K562 (cell line): ENCODE results near the gene IFRD1. TPM values are rescaled to one million over a fixed set of nuclear protein-coding genes. Genes with fewer than 3 reads are reported as not detected.

Source experiments
- COPS2 ChIP-seq: fragments of 450-650 bp; conservative IDR thresholded peaks from 2 replicates; pipeline ENCODE4 v1.6.1; 2016; ENCODE audit warnings: mild to moderate bottlenecking, moderate library complexity
- ELF4 ChIP-seq: fragments of 450-650 bp; formaldehyde crosslinking; IDR thresholded peaks from 2 replicates; pipeline ENCODE4 v1.4.0; 2022; ENCODE audit warnings: missing genetic modification characterization
- HBP1 ChIP-seq: fragments of 450-650 bp; formaldehyde crosslinking; IDR thresholded peaks from 2 replicates; pipeline ENCODE4 v1.4.0; 2022; ENCODE audit warnings: missing genetic modification characterization
- HDAC6 ChIP-seq: IDR thresholded peaks from 2 replicates; pipeline ENCODE4 v1.6.1; 2012; ENCODE audit warnings: low read depth, mild to moderate bottlenecking, control low read depth, inconsistent platforms, low read length, moderate library complexity
- ID3 ChIP-seq, 2 experiments: fragments of 250-450 bp in 1 of 2; fragments of 450-650 bp in 1 of 2; sonication (Bioruptor Pico) in 1 of 2; IDR thresholded peaks; 2 replicates each; pipeline versions ENCODE4 v1.6.1 to v1.8.0; 2016 to 2021; ENCODE audit warnings: mild to moderate bottlenecking in 2 of 2, moderate library complexity in 2 of 2, missing compliant biosample characterization in 1 of 2, missing genetic modification characterization in 1 of 2
- IFI16 ChIP-seq: fragments of 250-450 bp; sonication (Bioruptor Pico); IDR thresholded peaks from 2 replicates; pipeline ENCODE4 v2.1.2; 2022; ENCODE audit warnings: mild to moderate bottlenecking, inconsistent platforms
- LCOR ChIP-seq: sonication (generic); formaldehyde crosslinking; IDR thresholded peaks from 2 replicates; pipeline ENCODE4 v1.8.0; 2022; ENCODE audit warnings: mild to moderate bottlenecking, missing genetic modification reagents
- MCM7 ChIP-seq, 2 experiments: fragments of 450-650 bp; IDR thresholded peaks; 2 replicates each; pipeline ENCODE4 v1.6.1; 2016 to 2018
- MECOM ChIP-seq: fragments of 250-450 bp; sonication (Bioruptor Pico); IDR thresholded peaks from 2 replicates; pipeline ENCODE4 v1.8.0; 2022; ENCODE audit warnings: inconsistent platforms
- MNT ChIP-seq, 2 experiments: fragments of 450-650 bp; conservative IDR thresholded peaks; 2 replicates each; pipeline ENCODE4 v1.6.1; 2017; ENCODE audit warnings: mild to moderate bottlenecking in 2 of 2, moderate library complexity in 2 of 2
- PHF21A ChIP-seq: fragments of 450-650 bp; IDR thresholded peaks from 2 replicates; pipeline ENCODE4 v1.6.1; 2017; ENCODE audit warnings: low read depth, borderline replicate concordance
- RBM34 ChIP-seq: fragments of 200-400 bp; formaldehyde crosslinking; IDR thresholded peaks from 2 replicates; pipeline ENCODE4 v1.6.1; 2018; ENCODE audit warnings: low read length, borderline replicate concordance; ENCODE audit not compliant: insufficient read depth
- RFX7 ChIP-seq: fragments of 250-450 bp; sonication (Bioruptor Pico); IDR thresholded peaks from 2 replicates; pipeline ENCODE4 v1.5.1; 2021; ENCODE audit warnings: mild to moderate bottlenecking
- RUNX1 ChIP-seq: sonication (generic); IDR thresholded peaks from 2 replicates; pipeline ENCODE4 v1.6.1; 2016; ENCODE audit warnings: antibody characterized with exemption, low read depth
- SIX5 ChIP-seq, 2 experiments: IDR thresholded peaks; 2 replicates each; pipeline ENCODE4 v1.6.1; 2011; ENCODE audit warnings: low read length in 2 of 2, borderline replicate concordance in 1 of 2, low read depth in 1 of 2, mild to moderate bottlenecking in 1 of 2, moderate library complexity in 1 of 2; ENCODE audit not compliant: insufficient read depth in 1 of 2
- YBX1 ChIP-seq: fragments of 450-650 bp; IDR thresholded peaks from 2 replicates; pipeline ENCODE4 v1.7.1; 2016; ENCODE audit warnings: mild to moderate bottlenecking
- ZBTB2 ChIP-seq: fragments of 450-650 bp; IDR thresholded peaks from 2 replicates; pipeline ENCODE4 v1.6.1; 2016; ENCODE audit warnings: antibody characterized with exemption
- ZNF146 ChIP-seq: IDR thresholded peaks from one replicate; pipeline ENCODE4 v1.6.1; 2018; ENCODE audit warnings: missing compliant biosample characterization; ENCODE audit not compliant: unreplicated experiment
- ZNF239 ChIP-seq: fragments of 250-450 bp; sonication (Bioruptor Pico); IDR thresholded peaks from 2 replicates; pipeline ENCODE4 v1.4.0; 2020; ENCODE audit warnings: mild to moderate bottlenecking
- ZNF253 ChIP-seq: fragments of 250-450 bp; sonication (Bioruptor Pico); conservative IDR thresholded peaks from 2 replicates; pipeline ENCODE4 v1.6.1; 2021; ENCODE audit warnings: mild to moderate bottlenecking
- ZNF449 ChIP-seq: fragments of 250-450 bp; sonication (Bioruptor Pico); IDR thresholded peaks from 2 replicates; pipeline ENCODE4 v1.8.0; 2022; ENCODE audit warnings: moderate library complexity, mild to moderate bottlenecking, inconsistent platforms
- ZZZ3 ChIP-seq: fragments of 450-650 bp; IDR thresholded peaks from 2 replicates; pipeline ENCODE4 v1.6.1; 2016; ENCODE audit warnings: antibody characterized with exemption, mild to moderate bottlenecking, moderate library complexity
- polyA plus RNA-seq, 8 experiments: library from polyadenylated mRNA; depleted of rRNA in 4 of 8; stranded (reverse) in 5 of 8; unstranded in 3 of 8; fragments of >200 nt; fragmentation: Nextera tagmentation in 2 of 8; fragmentation: Illumina TruSeq in 1 of 8; extraction: Ambion mirVana in 2 of 8; extraction: Trizol in 1 of 8; gene quantifications; 2 replicates each; pipeline versions ENCODE4 v1.2.1 to v1.2.3, GENCODE V29; 2011 to 2014; ENCODE audit warnings: inconsistent platforms in 1 of 8, missing spikeins in 1 of 8
- total RNA-seq, 7 experiments: library from RNA; depleted of rRNA in 6 of 7; stranded (reverse); fragments of >200 nt in 6 of 7; fragmentation: Illumina TruSeq in 2 of 7; extraction: Trizol in 2 of 7; gene quantifications; 2 replicates each; pipeline versions ENCODE4 v1.2.1 to v1.2.3, GENCODE V29; 2011 to 2021; ENCODE audit warnings: low replicate concordance in 1 of 7

IFRD1 gene
- total and polyA plus RNA-seq, 9 of the 15 experiments (the other 6 are each of a cell fraction or from before 2014, with no cell fraction given), result 27.6 to 81.8 (median 68.1) TPM

- TF ChIP-seq ZBTB2 (peak; percentile 86), RBM34 (no peak), MCM7 (IDR thresholded peaks at IDR 0.05) (no peak), ZNF146 (CRISPR knock-in tag) (peak; percentile 8), ZNF449 (no peak), ID3 (CRISPR knock-in tag; IDR thresholded peaks at IDR 0.05) (no peak), ID3 (tag; IDR thresholded peaks at IDR 0.05) (peak; percentile 46; the same call in 1 of the 2 replicates), ZZZ3 (peak; percentile 81), PHF21A (no peak), LCOR (peak; percentile 70; the same call in 1 of the 2 replicates), IFI16 (no peak), SIX5 (IDR thresholded peaks at IDR 0.05; ENCODE audit: borderline replicate concordance in 1 of 2, insufficient read depth in 1 of 2, low read depth in 1 of 2, low read length in 2 of 2) (peak; percentile 96 to 97), ELF4 (no peak), COPS2 (no peak), RFX7 (no peak), HBP1 (CRISPR knock-in tag) (0 out of 2 replicates have a peak, but pooled peaks have one; percentile 26), YBX1 (no peak), MNT (conservative IDR thresholded peaks at IDR 0.05) (peak; percentile 88 to 92), ZNF253 (CRISPR knock-in tag) (no peak), RUNX1 (no peak), MECOM (no peak), ZNF239 (CRISPR knock-in tag) (no peak), HDAC6 (no peak)
Measured at GRCh38 chr7:112450807-112451761, 824 bp downstream of the IFRD1 start (continued).
